ENCODE results near the gene PSMD5. TPM values are rescaled to one million over a fixed set of nuclear protein-coding genes. Genes with fewer than 3 reads are reported as not detected.

PSMD5 gene
- total RNA-seq, 1 donor from 2014 or later: 43.6 TPM

GRCh38 chr9:120883608-120883996 lies 40.9 kb upstream of the PSMD5 start:
- Mint-ChIP-seq H3K36me3 (no peaks in the 10 kb centered on the region), H3K27ac (no peak overlapping the region), H3K27me3 (peaks cover 20% of the 10 kb centered on the region), H3K4me1 (ENCODE audit: unreplicated experiment) (peaks cover 5% of the 10 kb centered on the region), H3K9me3 (no peaks in the 10 kb centered on the region), H3K4me3 (no peak overlapping the region)
- DNase-seq (ENCODE audit: extremely low spot score, unreplicated experiment): no peak
- TF ChIP-seq, protein P1, sequence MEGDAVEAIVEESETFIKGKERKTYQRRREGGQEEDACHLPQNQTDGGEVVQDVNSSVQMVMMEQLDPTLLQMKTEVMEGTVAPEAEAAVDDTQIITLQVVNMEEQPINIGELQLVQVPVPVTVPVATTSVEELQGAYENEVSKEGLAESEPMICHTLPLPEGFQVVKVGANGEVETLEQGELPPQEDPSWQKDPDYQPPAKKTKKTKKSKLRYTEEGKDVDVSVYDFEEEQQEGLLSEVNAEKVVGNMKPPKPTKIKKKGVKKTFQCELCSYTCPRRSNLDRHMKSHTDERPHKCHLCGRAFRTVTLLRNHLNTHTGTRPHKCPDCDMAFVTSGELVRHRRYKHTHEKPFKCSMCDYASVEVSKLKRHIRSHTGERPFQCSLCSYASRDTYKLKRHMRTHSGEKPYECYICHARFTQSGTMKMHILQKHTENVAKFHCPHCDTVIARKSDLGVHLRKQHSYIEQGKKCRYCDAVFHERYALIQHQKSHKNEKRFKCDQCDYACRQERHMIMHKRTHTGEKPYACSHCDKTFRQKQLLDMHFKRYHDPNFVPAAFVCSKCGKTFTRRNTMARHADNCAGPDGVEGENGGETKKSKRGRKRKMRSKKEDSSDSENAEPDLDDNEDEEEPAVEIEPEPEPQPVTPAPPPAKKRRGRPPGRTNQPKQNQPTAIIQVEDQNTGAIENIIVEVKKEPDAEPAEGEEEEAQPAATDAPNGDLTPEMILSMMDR (conservative IDR thresholded peaks at IDR 0.05): no peak

- no peak for DNase-seq (ENCODE audit: extremely low spot score, unreplicated experiment)
- no peaks in the 10 kb centered on the region for H3K9me3 Mint-ChIP-seq
- peaks cover 23% of the 10 kb centered on the region for H3K27me3 Mint-ChIP-seq
- TF ChIP-seq, protein P1 (conservative IDR thresholded peaks at IDR 0.05): no peak
- peaks cover 5% of the 10 kb centered on the region for H3K4me1 Mint-ChIP-seq (ENCODE audit: unreplicated experiment)
- H3K36me3 Mint-ChIP-seq: no peaks in the 10 kb centered on the region
- H3K27ac Mint-ChIP-seq: no peak overlapping the region
- no peak overlapping the region for H3K4me3 Mint-ChIP-seq
Measured at GRCh38 chr9:120882935-120883607, 40.3 kb upstream of the PSMD5 start.

DNA sequence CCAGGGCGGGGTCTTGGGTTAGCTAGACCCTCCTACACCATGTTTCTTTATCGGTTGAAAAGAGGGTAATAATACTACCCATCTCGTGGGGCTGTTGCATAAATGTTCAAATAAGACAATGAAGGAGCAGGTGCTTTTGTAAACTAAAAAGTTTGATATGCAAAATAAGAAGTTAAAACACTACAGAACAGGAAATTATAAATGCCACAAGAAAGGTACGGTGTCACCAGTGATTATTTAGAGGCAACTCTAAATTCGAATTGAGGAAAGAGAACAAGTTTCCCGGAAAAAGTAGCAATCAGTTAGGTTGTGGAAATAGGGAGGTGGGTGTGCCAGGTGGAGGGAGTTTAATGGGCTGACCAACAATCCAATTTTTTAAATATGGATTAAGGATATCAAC lies 36.7 kb upstream of the PSMD5 start:
- TF ChIP-seq, protein P1 (conservative IDR thresholded peaks at IDR 0.05): no peak
- no peaks in the 10 kb centered on the region for H3K36me3 Mint-ChIP-seq
- peaks cover 30% of the 10 kb centered on the region for H3K27me3 Mint-ChIP-seq
- no peaks in the 10 kb centered on the region for H3K9me3 Mint-ChIP-seq
- H3K4me1 Mint-ChIP-seq (ENCODE audit: unreplicated experiment): peaks cover 16% of the 10 kb centered on the region
- no peak overlapping the region for H3K27ac Mint-ChIP-seq
- no peak overlapping the region for H3K4me3 Mint-ChIP-seq
- DNase-seq (ENCODE audit: extremely low spot score, unreplicated experiment): no peak

DNA sequence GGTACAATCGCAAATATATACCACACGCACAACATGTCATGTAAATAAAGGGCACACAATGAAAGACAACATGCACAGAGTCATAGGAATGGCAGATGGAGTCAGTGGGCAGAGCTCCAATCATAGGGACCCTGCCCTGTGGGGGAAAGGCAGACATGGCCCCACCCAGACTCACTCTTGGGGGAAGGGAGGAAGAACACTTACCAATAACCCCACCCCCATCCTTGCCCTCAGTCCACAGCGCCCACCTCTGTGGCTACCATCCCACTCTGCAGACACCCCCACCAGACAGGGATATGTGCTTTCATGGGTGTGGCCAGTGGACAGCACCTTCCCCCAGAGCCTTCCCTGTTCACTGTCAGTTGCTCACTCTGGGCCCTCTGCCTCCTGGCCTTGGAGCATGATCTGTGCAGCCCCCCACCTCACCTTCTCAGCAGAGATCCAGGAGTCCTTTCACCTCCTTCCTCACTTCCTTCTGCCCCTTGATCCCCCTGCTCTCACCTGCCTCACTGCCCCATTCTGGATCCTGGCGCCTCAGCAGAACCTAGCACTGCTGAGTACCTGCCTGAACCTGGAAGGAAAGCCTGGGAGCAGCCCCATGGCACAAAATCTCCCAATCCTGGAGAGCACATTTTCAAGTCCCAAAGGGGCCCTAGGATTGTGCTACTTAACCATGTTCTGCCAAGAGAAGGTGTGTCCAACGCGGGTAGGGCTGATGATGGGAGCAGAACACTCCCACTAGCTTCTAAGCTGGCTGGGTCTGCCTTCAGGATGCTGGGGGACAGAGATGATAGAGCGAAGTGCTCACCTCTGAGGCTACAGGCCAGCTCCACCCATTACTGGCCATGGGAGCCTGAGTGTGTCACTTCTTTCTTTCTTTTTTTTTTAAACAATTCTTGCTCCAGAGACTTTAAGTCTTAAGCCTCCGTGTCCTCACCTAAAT lies 35.7 kb upstream of the PSMD5 start:
- TF ChIP-seq, protein P1 (conservative IDR thresholded peaks at IDR 0.05): no peak
- H3K4me3 Mint-ChIP-seq: peak overlapping the region; percentile 90

DNA sequence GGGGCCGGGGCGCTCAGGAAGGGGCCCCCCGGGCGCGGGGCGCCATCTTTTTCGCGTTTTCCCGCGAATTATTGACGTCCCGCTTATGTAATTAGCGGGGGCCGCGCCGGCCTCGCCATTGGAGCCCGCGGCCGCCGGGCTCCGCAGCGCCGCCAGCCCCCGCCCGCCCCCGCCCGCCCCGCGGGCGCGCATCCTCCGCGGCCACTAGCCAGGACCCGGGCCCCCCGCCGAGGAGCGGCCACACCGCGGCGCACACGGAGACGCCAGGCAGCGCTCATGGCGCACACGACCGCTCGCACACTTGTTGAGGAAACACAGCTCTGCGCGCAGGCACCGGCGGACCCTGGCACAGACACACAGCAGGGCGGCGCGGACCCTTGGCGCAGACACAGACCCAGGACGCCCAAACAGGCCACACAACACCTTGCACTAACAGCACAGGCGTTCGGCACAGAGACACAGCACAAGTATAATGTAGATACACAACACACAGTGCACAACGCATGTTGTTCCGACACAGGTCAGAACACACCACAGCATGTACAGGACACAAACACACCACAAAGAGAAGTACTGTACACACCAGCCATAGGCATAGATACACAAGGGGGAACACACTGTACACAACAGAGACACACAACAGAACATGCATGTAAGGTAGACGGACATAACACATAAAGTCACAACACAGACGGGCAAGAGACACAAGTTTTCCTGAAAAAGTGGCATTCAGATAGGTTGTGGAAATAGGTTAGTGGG lies 34.7 kb upstream of the PSMD5 start:
- Mint-ChIP-seq H3K27me3 (peaks cover 30% of the 10 kb centered on the region), H3K27ac (peak overlapping the region; percentile 4), H3K36me3 (peaks cover 4% of the 10 kb centered on the region), H3K4me3 (peak overlapping the region; percentile 90), H3K9me3 (no peaks in the 10 kb centered on the region), H3K4me1 (ENCODE audit: unreplicated experiment) (peaks cover 22% of the 10 kb centered on the region)
- TF ChIP-seq, protein P1 (conservative IDR thresholded peaks at IDR 0.05): no peak
- DNase-seq (ENCODE audit: extremely low spot score, unreplicated experiment): no peak

More for the DNA sequence above, 35.7 kb upstream of the PSMD5 start:
- Mint-ChIP-seq H3K27ac (peak overlapping the region; percentile 4), H3K9me3 (no peaks in the 10 kb centered on the region), H3K36me3 (peaks cover 4% of the 10 kb centered on the region), H3K4me1 (ENCODE audit: unreplicated experiment) (peaks cover 20% of the 10 kb centered on the region), H3K27me3 (peaks cover 30% of the 10 kb centered on the region)
- DNase-seq (ENCODE audit: extremely low spot score, unreplicated experiment): no peak
